ENCODE results near the gene YY1. TPM values are rescaled to one million over a fixed set of nuclear protein-coding genes. Genes with fewer than 3 reads are reported as not detected.

Gene YY1
- total and polyA plus RNA-seq, 10 donors: 28.4 to 64.1 (median 56.9) TPM

GRCh38 chr14:100236881-100237280, 2.1 kb upstream of the YY1 start:
- no peaks in the 10 kb centered on the region for H3K27me3 ChIP-seq (replicated peaks in 1 of 7)
- H3K4me1 ChIP-seq: peaks cover 31 to 74% (median 55%) of the 10 kb centered on the region in 6 donors
- peak overlapping the region in 7 of 8 donors; percentile 70 to 100 (median 100) for H3K4me3 ChIP-seq
- intact Hi-C loops (cut with DNase I; ENCODE audit: low total_unique reads): no loop called here
- peaks cover 0 to 19% (median 0%) of the 10 kb centered on the region in 6 donors for H3K36me3 ChIP-seq
- TF ChIP-seq CTCF (IDR thresholded peaks at IDR 0.05 in 8 of 11, conservative IDR thresholded peaks at IDR 0.05 in 3 of 11) (no peak), POLR2A (IDR thresholded peaks at IDR 0.05) (no peak), POLR2AphosphoS5 (IDR thresholded peaks at IDR 0.05) (no peak)
- DNase-seq: no peak
- no peaks in the 10 kb centered on the region for H3K9me3 ChIP-seq
- H3K27ac ChIP-seq: peak overlapping the region in 7 of 8 donors; percentile 99 to 100 (median 100)

- no peaks in the 10 kb centered on the region for H3K9me3 ChIP-seq
- WGBS, 5 donors: 0 to 1% (median 1%) methylated on average over 28 to 64 of the region's 64 CpGs
- peak overlapping the region; percentile 70 to 100 (median 100) for H3K4me3 ChIP-seq
- H3K4me1 ChIP-seq: peaks cover 39 to 75% (median 65%) of the 10 kb centered on the region in 6 donors
- peak overlapping the region; percentile 90 to 100 (median 100) for H3K27ac ChIP-seq
- DNase-seq: peak; percentile 91
- no peaks in the 10 kb centered on the region for H3K27me3 ChIP-seq (replicated peaks in 1 of 7)
- TF ChIP-seq POLR2AphosphoS5 (IDR thresholded peaks at IDR 0.05) (no peak), CTCF (IDR thresholded peaks at IDR 0.05 in 8 of 11, conservative IDR thresholded peaks at IDR 0.05 in 3 of 11) (no peak), POLR2A (IDR thresholded peaks at IDR 0.05) (no peak)
- H3K36me3 ChIP-seq: peaks cover 0 to 18% (median 0%) of the 10 kb centered on the region in 6 donors
- intact Hi-C loops (cut with DNase I; ENCODE audit: low total_unique reads): no loop called here
Measured at GRCh38 chr14:100237735-100238418, 1.1 kb upstream of the YY1 start.

GRCh38 chr14:100239211-100239839, 381 bp downstream of the YY1 start:
- intact Hi-C loops (cut with DNase I; ENCODE audit: low total_unique reads): no loop called here
- peak in 2 of 3 donors; percentile 34 to 58 for TF ChIP-seq POLR2AphosphoS5 (IDR thresholded peaks at IDR 0.05)
- peak in 1 of 11 experiments; percentile 10 for TF ChIP-seq CTCF (IDR thresholded peaks at IDR 0.05 in 8 of 11, conservative IDR thresholded peaks at IDR 0.05 in 3 of 11)
- no peak for TF ChIP-seq POLR2A (IDR thresholded peaks at IDR 0.05)
- Histone ChIP-seq H3K36me3 (peaks cover 0 to 18% (median 0%) of the 10 kb centered on the region in 6 donors), H3K9me3 (no peaks in the 10 kb centered on the region), H3K4me1 (peaks cover 47 to 75% (median 73%) of the 10 kb centered on the region in 6 donors), H3K27me3 (replicated peaks in 1 of 7) (no peaks in the 10 kb centered on the region), H3K4me3 (peak overlapping the region; percentile 80 to 100 (median 100)), H3K27ac (peak overlapping the region; percentile 85 to 100 (median 100))
- DNase-seq: peak; percentile 92
- WGBS, 5 donors: 0 to 1% (median 0%) methylated on average over 32 to 93 of the region's 93 CpGs
